Gastrocnemius medialis (tissue), 4 donors: ENCODE measurements around the gene RAPSN. TPM values are rescaled to one million over a fixed set of nuclear protein-coding genes. Genes with fewer than 3 reads are reported as not detected.

Source experiments
- ATAC-seq, 2 donors: fragments of 150-250 bp; one replicate each; pipeline ENCODE4 v1.9.1; 2016
- DNase-seq, 2 donors: peaks; one replicate each; pipeline ENCODE4 v3.0.0-alpha.2; 2019
- H3K27ac ChIP-seq, 4 donors: fragments of 200-600 bp; sonication (generic); 1 replicate in 1 of 4; 2 replicates in 3 of 4; pipeline ENCODE4 v1.5.1; 2016 to 2018; ENCODE audit warnings: mild to moderate bottlenecking in 2 of 4, moderate library complexity in 1 of 4
- H3K27me3 ChIP-seq, 3 donors: fragments of 200-600 bp; sonication (generic) in 2 of 3; 1 replicate in 1 of 3; 2 replicates in 2 of 3; pipeline versions ENCODE4 v1.5.1 to v1.6.0; 2016 to 2019; ENCODE audit warnings: mild to moderate bottlenecking in 1 of 3, moderate library complexity in 1 of 3
- H3K36me3 ChIP-seq, 2 donors: fragments of 200-600 bp; sonication (generic) in 1 of 2; one replicate each; pipeline ENCODE4 v1.5.1; 2017 to 2018
- H3K4me1 ChIP-seq, 2 donors: fragments of 200-600 bp; sonication (generic) in 1 of 2; one replicate each; pipeline ENCODE4 v1.5.1; 2016 to 2017; ENCODE audit warnings: mild to moderate bottlenecking in 2 of 2
- H3K4me3 ChIP-seq, 4 donors: fragments of 200-600 bp; sonication (generic) in 3 of 4; 1 replicate in 1 of 4; 2 replicates in 3 of 4; pipeline ENCODE4 v1.5.1; 2016 to 2019; ENCODE audit warnings: mild to moderate bottlenecking in 2 of 4
- H3K9me3 ChIP-seq, 3 donors: fragments of 200-600 bp; sonication (generic) in 2 of 3; 1 replicate in 1 of 3; 2 replicates in 2 of 3; pipeline ENCODE4 v1.5.1; 2016 to 2019
- POLR2A ChIP-seq, 2 donors: fragments of 450-650 bp; IDR thresholded peaks; one replicate each; pipeline ENCODE4 v1.6.1; 2017; ENCODE audit warnings: antibody characterized with exemption in 2 of 2, mild to moderate bottlenecking in 2 of 2, moderate library complexity in 2 of 2
- in situ Hi-C, 4 donors: fragments of 200-750 bp; cut with MboI; loops; one replicate each; pipeline versions ENCODE4 v1.15.0 to v1.8.0; 2017; ENCODE audit warnings: low sequenced_read_pairs in 4 of 4
- intact Hi-C: fragments of 100-400 bp; cut with DNase I; formaldehyde crosslinking; loops from one replicate; pipeline ENCODE4 v1.15.1; 2023; ENCODE audit warnings: low total_unique reads
- total RNA-seq, 4 donors: library from RNA; depleted of rRNA; stranded (reverse); fragments of >200 nt; gene quantifications; one replicate each; pipeline versions ENCODE4 v1.1.0 to v1.2.3, GENCODE V29; 2016
- TF ChIP-seq, protein P1 (sequence below), 5 experiments: fragments of 450-650 bp in 3 of 5; fragments of 200-600 bp in 2 of 5; sonication (generic) in 2 of 5; IDR thresholded peaks in 4 of 5; conservative IDR thresholded peaks in 1 of 5; 1 replicate in 4 of 5; 2 replicates in 1 of 5; pipeline ENCODE4 v1.5.1; 2016 to 2019; ENCODE audit warnings: antibody characterized with exemption in 5 of 5, mild to moderate bottlenecking in 3 of 5, moderate library complexity in 3 of 5

RAPSN gene
- total RNA-seq, 4 donors from 2014 or later, result 48.9 to 68.6 (median 59.4) TPM

DNA sequence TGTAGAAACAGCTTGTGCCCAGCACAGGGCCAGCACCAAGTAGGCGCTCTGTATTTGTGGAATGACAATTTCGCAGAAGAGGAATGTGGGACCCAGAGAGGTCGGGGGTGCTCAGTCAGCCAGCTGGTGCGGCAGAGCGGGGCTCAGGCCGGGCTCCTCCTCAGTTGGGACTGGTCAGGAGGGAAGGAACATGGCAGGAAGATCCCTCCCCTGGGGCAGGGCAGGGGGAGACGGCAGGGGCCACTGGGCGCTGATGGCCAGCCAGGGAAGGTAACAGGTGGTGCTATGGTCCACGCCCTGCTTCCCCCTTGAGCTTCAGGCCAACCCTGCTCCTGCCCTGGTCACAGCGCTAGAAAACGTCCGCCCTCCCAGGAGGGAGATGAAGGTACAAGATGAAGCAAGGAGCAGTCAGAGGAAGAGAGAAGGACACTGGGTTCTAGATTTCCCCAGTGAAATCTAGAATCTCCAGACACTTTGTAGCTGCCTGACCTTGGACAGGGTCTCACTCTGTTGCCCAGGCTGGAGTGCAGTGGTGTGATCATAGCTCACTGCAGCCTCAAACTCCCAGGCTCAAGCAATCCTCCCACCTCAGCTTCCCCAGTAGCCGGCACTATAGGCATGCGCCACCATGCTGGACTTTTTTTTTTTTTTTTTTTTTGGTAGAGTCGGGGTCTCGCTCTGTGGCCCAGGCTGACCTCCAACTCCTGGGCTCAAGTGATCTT, 57.1 kb downstream of the RAPSN start:
- no peak for DNase-seq
- in situ Hi-C loops, result no loop called here
- no peak overlapping the region for H3K4me3 ChIP-seq
- H3K27me3 ChIP-seq, result no peaks in the 10 kb centered on the region
- H3K27ac ChIP-seq, result peak overlapping the region in 2 of 4 donors; percentile 20 to 82
- intact Hi-C loops, result no loop called here
- peaks cover 6 to 22% of the 10 kb centered on the region in 2 donors for H3K4me1 ChIP-seq
- H3K36me3 ChIP-seq, result no peaks in the 10 kb centered on the region
- no peak for ATAC-seq
- TF ChIP-seq, protein P1, sequence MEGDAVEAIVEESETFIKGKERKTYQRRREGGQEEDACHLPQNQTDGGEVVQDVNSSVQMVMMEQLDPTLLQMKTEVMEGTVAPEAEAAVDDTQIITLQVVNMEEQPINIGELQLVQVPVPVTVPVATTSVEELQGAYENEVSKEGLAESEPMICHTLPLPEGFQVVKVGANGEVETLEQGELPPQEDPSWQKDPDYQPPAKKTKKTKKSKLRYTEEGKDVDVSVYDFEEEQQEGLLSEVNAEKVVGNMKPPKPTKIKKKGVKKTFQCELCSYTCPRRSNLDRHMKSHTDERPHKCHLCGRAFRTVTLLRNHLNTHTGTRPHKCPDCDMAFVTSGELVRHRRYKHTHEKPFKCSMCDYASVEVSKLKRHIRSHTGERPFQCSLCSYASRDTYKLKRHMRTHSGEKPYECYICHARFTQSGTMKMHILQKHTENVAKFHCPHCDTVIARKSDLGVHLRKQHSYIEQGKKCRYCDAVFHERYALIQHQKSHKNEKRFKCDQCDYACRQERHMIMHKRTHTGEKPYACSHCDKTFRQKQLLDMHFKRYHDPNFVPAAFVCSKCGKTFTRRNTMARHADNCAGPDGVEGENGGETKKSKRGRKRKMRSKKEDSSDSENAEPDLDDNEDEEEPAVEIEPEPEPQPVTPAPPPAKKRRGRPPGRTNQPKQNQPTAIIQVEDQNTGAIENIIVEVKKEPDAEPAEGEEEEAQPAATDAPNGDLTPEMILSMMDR (IDR thresholded peaks at IDR 0.05 in 4 of 5, conservative IDR thresholded peaks at IDR 0.05 in 1 of 5), result no peak
- TF ChIP-seq POLR2A (IDR thresholded peaks at IDR 0.05), result no peak
- no peaks in the 10 kb centered on the region for H3K9me3 ChIP-seq

DNA sequence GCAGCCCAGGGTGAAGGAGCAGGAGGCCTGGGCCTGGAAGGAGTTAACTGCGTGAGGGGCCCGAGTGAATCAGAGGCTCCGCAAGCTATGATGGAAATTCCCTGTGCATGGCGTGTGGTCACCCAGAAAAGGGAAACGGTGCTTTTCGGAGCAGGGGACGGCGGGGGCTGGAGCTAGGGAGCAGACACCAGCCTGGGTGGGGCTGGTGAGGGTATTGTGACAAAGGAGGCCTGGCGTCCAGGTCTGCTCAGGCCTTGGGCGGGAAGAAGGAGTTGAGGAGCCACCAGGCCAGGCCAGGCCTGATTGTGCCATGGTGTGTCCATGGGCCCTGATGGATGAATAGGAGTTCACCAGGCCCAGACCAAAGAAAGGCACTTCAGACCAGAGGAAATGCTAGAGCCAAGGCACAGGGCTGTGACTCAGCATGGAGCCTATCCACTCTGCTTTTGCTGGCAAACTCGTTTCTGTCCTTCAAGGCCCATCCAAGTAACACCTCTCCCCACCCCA, 57.8 kb downstream of the RAPSN start:
- in situ Hi-C loops (no loop called here), intact Hi-C loops (no loop called here)
- no peaks in the 10 kb centered on the region for H3K36me3 ChIP-seq
- H3K4me3 ChIP-seq, result no peak overlapping the region
- H3K27ac ChIP-seq, result peak overlapping the region in 1 of 4 donors; percentile 20
- TF ChIP-seq, protein P1 (IDR thresholded peaks at IDR 0.05 in 4 of 5, conservative IDR thresholded peaks at IDR 0.05 in 1 of 5), result no peak
- TF ChIP-seq POLR2A (IDR thresholded peaks at IDR 0.05), result no peak
- H3K4me1 ChIP-seq, result peaks cover 6 to 22% of the 10 kb centered on the region in 2 donors
- H3K9me3 ChIP-seq, result no peaks in the 10 kb centered on the region
- DNase-seq (no peak), ATAC-seq (no peak)
- H3K27me3 ChIP-seq, result no peaks in the 10 kb centered on the region

DNA sequence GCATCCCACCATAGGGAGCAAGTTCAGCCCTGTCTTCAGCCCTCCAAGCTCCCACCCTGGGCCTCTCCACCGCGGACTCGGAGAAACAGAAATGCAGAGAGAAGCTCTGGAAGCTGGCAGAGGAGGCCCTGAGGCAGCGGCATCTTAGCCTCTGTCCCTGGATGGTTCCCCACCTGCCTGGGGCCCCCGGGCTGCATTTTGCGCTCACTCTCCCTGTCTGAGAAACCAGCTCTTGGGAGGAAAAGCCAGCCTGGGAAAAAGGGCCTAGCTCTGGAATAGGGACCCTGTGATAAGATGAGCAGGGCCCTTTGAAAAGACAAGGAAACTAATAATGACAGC, 58.5 kb downstream of the RAPSN start:
- ATAC-seq, result no peak
- H3K4me3 ChIP-seq, result no peak overlapping the region
- H3K36me3 ChIP-seq, result no peaks in the 10 kb centered on the region
- intact Hi-C loops (no loop called here), in situ Hi-C loops (no loop called here)
- DNase-seq, result no peak
- no peaks in the 10 kb centered on the region for H3K27me3 ChIP-seq
- H3K27ac ChIP-seq, result no peak overlapping the region
- H3K9me3 ChIP-seq, result no peaks in the 10 kb centered on the region
- peaks cover 6 to 22% of the 10 kb centered on the region in 2 donors for H3K4me1 ChIP-seq
- no peak for TF ChIP-seq POLR2A (IDR thresholded peaks at IDR 0.05)
- TF ChIP-seq, protein P1 (IDR thresholded peaks at IDR 0.05 in 4 of 5, conservative IDR thresholded peaks at IDR 0.05 in 1 of 5), result no peak

DNA sequence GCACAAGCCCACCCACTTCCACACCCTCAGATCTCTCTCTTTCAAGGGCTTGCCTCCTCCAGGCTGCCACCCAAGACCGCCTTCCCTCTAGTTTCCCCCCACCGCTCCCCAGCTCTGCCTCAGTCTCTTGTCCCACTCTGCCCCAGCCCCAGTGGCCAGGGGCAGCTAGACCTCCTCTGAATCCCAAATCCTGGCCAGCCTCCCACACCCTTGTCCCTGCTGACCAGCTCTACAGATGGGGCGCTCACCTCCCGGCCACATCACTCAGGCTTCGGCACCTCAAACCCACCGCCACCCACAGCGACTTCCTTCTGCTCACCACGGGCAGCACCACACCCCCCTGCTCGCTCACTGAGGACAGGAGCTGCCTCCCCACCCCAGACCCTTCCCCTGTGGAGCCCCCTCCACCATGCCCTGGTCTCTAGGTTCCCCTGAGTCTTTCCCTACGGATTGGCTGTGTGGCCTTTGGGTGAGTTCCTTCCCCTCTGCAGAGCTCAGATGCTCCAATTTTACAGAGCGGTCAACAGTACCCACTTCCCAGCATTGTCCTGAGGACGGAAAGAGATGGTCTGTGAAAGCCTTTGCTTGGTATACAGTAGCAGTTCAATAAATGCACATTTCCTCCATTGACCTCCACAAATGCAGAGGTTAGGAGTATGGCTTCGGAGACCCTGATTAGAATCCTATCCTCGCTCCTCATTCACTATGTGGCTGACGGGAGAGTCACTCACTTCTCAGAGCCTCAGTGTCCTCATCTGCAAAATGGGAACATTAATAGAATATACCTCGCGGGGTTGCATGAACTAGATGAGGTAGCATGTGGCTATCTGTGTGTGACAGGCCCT, 59.1 kb downstream of the RAPSN start:
- Histone ChIP-seq H3K36me3 (no peaks in the 10 kb centered on the region), H3K4me3 (no peak overlapping the region), H3K9me3 (no peaks in the 10 kb centered on the region), H3K27me3 (no peaks in the 10 kb centered on the region), H3K27ac (no peak overlapping the region), H3K4me1 (peaks cover 6 to 17% of the 10 kb centered on the region in 2 donors)
- TF ChIP-seq, protein P1 (IDR thresholded peaks at IDR 0.05 in 4 of 5, conservative IDR thresholded peaks at IDR 0.05 in 1 of 5), result no peak
- no peak for TF ChIP-seq POLR2A (IDR thresholded peaks at IDR 0.05)
- no peak for DNase-seq
- in situ Hi-C loops (loop anchor here in 1 of 4 donors (10.0 kb wide), 1 partner anchor 55 kb away; the partner anchor contains the start of gene RAPSN), intact Hi-C loops (no loop called here)
- no peak for ATAC-seq
